ENCODE data around the gene CC2D2A. TPM values are rescaled to one million over a fixed set of nuclear protein-coding genes. Genes with fewer than 3 reads are reported as not detected.

Gene CC2D2A
- total RNA-seq, 1 donor from 2014 or later = 24.0 TPM

DNA sequence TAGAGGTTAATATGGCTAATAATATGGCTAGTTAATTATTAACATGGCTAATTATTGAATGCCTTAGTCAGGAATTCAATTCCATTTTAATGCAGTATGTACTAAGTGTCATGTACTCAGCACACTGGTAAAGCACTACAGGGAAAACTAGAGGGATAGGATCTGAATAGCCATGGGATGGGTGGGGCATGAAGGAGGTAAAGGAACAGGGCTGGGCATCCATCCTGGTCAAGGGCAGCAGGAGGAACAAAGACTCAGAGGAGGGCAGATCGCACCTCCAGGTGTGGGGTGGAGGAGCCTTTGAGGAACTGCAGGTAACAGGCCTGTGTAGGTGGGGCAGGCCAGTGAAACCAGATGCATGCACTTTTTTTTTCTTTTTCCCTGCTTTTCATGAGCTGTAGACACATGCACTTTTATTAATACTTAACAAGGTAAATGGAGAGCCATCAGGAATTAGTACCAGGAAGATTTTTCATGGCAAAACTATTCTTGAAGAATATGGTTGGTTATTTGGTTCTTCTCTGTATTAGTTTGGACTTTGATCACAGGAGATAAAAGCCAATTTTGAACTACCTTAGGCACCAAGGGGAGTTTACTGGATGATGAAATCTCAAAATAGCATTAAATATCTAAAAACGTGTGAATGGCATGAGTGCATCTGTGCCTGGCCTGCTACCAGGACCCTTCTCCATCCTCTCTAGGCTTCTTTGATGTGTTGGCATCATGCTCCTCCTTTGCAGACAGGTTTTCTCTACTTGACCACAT lies 88.3 kb downstream of the CC2D2A start:
- TF ChIP-seq, protein P1, sequence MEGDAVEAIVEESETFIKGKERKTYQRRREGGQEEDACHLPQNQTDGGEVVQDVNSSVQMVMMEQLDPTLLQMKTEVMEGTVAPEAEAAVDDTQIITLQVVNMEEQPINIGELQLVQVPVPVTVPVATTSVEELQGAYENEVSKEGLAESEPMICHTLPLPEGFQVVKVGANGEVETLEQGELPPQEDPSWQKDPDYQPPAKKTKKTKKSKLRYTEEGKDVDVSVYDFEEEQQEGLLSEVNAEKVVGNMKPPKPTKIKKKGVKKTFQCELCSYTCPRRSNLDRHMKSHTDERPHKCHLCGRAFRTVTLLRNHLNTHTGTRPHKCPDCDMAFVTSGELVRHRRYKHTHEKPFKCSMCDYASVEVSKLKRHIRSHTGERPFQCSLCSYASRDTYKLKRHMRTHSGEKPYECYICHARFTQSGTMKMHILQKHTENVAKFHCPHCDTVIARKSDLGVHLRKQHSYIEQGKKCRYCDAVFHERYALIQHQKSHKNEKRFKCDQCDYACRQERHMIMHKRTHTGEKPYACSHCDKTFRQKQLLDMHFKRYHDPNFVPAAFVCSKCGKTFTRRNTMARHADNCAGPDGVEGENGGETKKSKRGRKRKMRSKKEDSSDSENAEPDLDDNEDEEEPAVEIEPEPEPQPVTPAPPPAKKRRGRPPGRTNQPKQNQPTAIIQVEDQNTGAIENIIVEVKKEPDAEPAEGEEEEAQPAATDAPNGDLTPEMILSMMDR (IDR thresholded peaks at IDR 0.05; ENCODE audit: unreplicated experiment) = no peak
- peaks cover 2% of the 10 kb centered on the region for H3K4me1 Mint-ChIP-seq
- no peak for DNase-seq (ENCODE audit: low spot score in 2 of 2, unreplicated experiment in 2 of 2)
- no peak overlapping the region for H3K27ac Mint-ChIP-seq
- H3K36me3 Mint-ChIP-seq = peaks cover 40% of the 10 kb centered on the region
- H3K27me3 Mint-ChIP-seq (ENCODE audit: low read depth) = no peaks in the 10 kb centered on the region
- H3K9me3 Mint-ChIP-seq = no peaks in the 10 kb centered on the region
- H3K4me3 Mint-ChIP-seq = no peak overlapping the region

DNA sequence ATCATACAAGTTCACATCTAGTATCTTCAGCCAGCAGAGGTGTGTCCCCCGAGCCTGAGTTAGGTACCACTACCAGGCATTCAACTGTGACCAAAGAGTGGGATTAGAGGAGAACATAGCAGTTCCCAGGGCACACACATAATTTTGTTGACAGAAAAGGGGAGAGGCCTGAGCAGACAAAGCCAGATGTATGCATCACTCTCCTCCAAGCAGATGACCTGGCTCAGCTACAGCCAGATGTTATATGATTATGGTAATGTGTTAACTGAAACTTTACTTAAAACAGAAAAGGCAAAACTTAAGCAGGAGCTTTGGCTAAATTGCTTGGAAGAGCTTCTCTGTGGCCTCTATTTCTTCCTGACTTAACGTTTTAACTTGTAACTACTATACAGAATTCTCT lies 88.9 kb downstream of the CC2D2A start:
- no peak for DNase-seq (ENCODE audit: low spot score in 2 of 2, unreplicated experiment in 2 of 2)
- Mint-ChIP-seq H3K4me3 (no peak overlapping the region), H3K27me3 (ENCODE audit: low read depth) (no peaks in the 10 kb centered on the region), H3K36me3 (peaks cover 42% of the 10 kb centered on the region), H3K9me3 (no peaks in the 10 kb centered on the region), H3K27ac (no peak overlapping the region), H3K4me1 (peaks cover 2% of the 10 kb centered on the region)
- TF ChIP-seq, protein P1 (IDR thresholded peaks at IDR 0.05; ENCODE audit: unreplicated experiment) = no peak

DNA sequence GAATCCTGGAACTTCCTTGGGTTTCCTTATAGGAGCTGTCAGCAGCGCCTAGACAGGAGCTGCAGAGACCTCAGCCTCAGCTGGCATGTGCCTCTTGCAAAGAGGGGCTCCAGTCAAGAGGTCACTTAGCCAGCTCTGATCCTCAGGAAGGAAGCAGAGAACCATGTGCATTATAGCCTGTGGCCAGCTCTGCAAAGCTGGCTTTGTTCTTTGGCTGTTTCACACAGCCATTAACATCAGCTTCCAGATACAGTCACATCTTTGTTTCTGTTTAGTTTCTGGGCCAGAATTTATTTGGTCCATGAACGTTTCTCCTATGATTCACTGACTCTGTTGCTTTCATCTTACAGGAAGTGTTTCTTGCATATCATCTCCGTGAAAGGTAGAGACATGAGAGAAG lies 92.4 kb downstream of the CC2D2A start:
- Mint-ChIP-seq H3K4me3 (no peak overlapping the region), H3K9me3 (no peaks in the 10 kb centered on the region), H3K4me1 (peaks cover 2% of the 10 kb centered on the region), H3K27ac (no peak overlapping the region), H3K36me3 (peaks cover 45% of the 10 kb centered on the region), H3K27me3 (ENCODE audit: low read depth) (no peaks in the 10 kb centered on the region)
- TF ChIP-seq, protein P1 (IDR thresholded peaks at IDR 0.05; ENCODE audit: unreplicated experiment) = no peak
- DNase-seq (ENCODE audit: low spot score in 2 of 2, unreplicated experiment in 2 of 2) = no peak

DNA sequence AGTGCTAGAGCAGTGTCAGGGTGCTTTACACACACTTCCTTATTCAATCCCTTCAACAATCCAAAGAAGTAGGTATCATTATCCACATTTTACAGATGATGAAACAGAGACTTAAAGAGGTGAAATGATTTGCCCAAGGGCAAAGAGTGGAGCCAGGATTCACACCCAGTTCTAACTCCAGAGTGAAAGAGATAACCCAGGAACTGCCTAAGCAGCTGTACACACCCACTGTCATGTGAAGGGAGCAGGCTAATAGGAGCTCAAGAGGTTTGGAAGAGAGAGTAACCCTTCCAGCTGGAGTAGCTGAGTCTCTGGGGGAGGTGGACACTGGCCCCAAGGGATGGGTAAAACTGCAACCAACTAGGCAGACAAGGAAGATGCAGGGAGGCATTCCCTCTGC lies 92.9 kb downstream of the CC2D2A start:
- no peak for DNase-seq (ENCODE audit: low spot score in 2 of 2, unreplicated experiment in 2 of 2)
- H3K9me3 Mint-ChIP-seq = no peaks in the 10 kb centered on the region
- TF ChIP-seq, protein P1 (IDR thresholded peaks at IDR 0.05; ENCODE audit: unreplicated experiment) = no peak
- H3K27me3 Mint-ChIP-seq (ENCODE audit: low read depth) = no peaks in the 10 kb centered on the region
- H3K4me1 Mint-ChIP-seq = peaks cover 2% of the 10 kb centered on the region
- H3K36me3 Mint-ChIP-seq = peaks cover 48% of the 10 kb centered on the region
- H3K4me3 Mint-ChIP-seq = no peak overlapping the region
- H3K27ac Mint-ChIP-seq = no peak overlapping the region

DNA sequence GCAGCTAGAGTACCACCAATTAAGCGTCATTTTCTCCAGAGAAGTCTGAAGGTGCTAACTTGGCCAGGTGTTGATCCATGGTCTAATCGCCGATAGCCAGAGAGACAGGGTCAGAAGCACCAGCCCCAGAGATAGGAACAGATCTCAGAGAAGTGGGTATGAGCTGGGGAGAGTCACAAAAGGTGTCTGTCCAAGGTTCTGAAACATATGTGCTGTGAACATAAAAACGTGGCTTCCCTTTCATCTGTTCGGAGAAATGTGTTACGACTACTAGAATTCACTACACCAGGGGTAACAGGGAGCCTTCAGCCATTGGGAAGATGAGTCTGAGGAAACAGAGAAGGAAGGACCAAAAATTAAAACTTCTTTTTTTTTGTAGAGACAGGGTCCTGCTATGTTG lies 94.2 kb downstream of the CC2D2A start:
- H3K27me3 Mint-ChIP-seq (ENCODE audit: low read depth) = no peaks in the 10 kb centered on the region
- TF ChIP-seq, protein P1 (IDR thresholded peaks at IDR 0.05; ENCODE audit: unreplicated experiment) = no peak
- DNase-seq (ENCODE audit: low spot score in 2 of 2, unreplicated experiment in 2 of 2) = no peak
- H3K4me3 Mint-ChIP-seq = no peak overlapping the region
- peaks cover 2% of the 10 kb centered on the region for H3K4me1 Mint-ChIP-seq
- H3K27ac Mint-ChIP-seq = no peak overlapping the region
- peaks cover 52% of the 10 kb centered on the region for H3K36me3 Mint-ChIP-seq
- no peaks in the 10 kb centered on the region for H3K9me3 Mint-ChIP-seq

Measured in mesothelial cell of epicardium (in vitro differentiated cells).